HG02610 (cell line): Measurements from ENCODE around the gene DLX2.
"Not testable (repeated sequence)": the region's sequence is repeated elsewhere in the genome, so short reads cannot be mapped to it uniquely, and the experiment has no call there.

ENCODE experiments used
- ATAC-seq: cut with Tn5 transposase; IDR thresholded peaks from one replicate; pipeline ENCODE4 v1.9.1; 2021; ENCODE audit warnings: mild to moderate bottlenecking, moderate library complexity; ENCODE audit not compliant: unreplicated experiment

DLX2 gene

GRCh38 chr2:172083628-172084394, 18.9 kb downstream of the DLX2 start:
- ATAC-seq = no peak

- no peak for ATAC-seq
Measured at GRCh38 chr2:172082944-172083627, 19.6 kb downstream of the DLX2 start.

GRCh38 chr2:172082105-172082943, 20.4 kb downstream of the DLX2 start:
- no peak for ATAC-seq

- no peak for ATAC-seq
Measured at GRCh38 chr2:172081221-172082022, 21.3 kb downstream of the DLX2 start.

- ATAC-seq = no peak
Measured at GRCh38 chr2:172080641-172081220, 22.0 kb downstream of the DLX2 start.

GRCh38 chr2:172079838-172080640, 22.7 kb downstream of the DLX2 start:
- ATAC-seq = no peak

- no peak for ATAC-seq
Measured at GRCh38 chr2:172079416-172079815, 23.3 kb downstream of the DLX2 start.

- no peak for ATAC-seq
Measured at GRCh38 chr2:172074254-172074653, 28.4 kb downstream of the DLX2 start.

GRCh38 chr2:172073518-172073917, 29.2 kb downstream of the DLX2 start:
- no peak for ATAC-seq

- ATAC-seq = no peak
Measured at GRCh38 chr2:172072706-172073105, 30.0 kb downstream of the DLX2 start.

- no peak for ATAC-seq
Measured at GRCh38 chr2:172072303-172072702, 30.4 kb downstream of the DLX2 start.

GRCh38 chr2:172070936-172071335, 31.8 kb downstream of the DLX2 start:
- ATAC-seq = no peak

- ATAC-seq = not testable (repeated sequence)
Measured at GRCh38 chr2:172067905-172068304, 34.8 kb downstream of the DLX2 start.

GRCh38 chr2:172066394-172066886, 36.3 kb downstream of the DLX2 start:
- no peak for ATAC-seq

GRCh38 chr2:172065111-172065510, 37.6 kb downstream of the DLX2 start:
- ATAC-seq = no peak

- no peak for ATAC-seq
Measured at GRCh38 chr2:172063446-172063845, 39.3 kb downstream of the DLX2 start.

GRCh38 chr2:172062402-172063004, 40.2 kb downstream of the DLX2 start:
- no peak for ATAC-seq

- not testable (repeated sequence) for ATAC-seq
Measured at GRCh38 chr2:172060118-172060517, 42.6 kb downstream of the DLX2 start.

- no peak for ATAC-seq
Measured at GRCh38 chr2:172058660-172059059, 44.0 kb downstream of the DLX2 start.
